NCI-H2107 treated with DMSO at 0.1 percent for 48 hours (cell line): ENCODE measurements around the gene HSD17B1.

Experiments
- DNase-seq: peaks from one replicate; lab custom pipeline; 2025; ENCODE audit not compliant: unreplicated experiment; lab: John Stamatoyannopoulos, UW

The HSD17B1 gene

GRCh38 chr17:42565523-42566214, 12.9 kb downstream of the HSD17B1 start:
- no peak for DNase-seq

- DNase-seq: no peak
Measured at GRCh38 chr17:42566215-42566882, 13.6 kb downstream of the HSD17B1 start.

DNA sequence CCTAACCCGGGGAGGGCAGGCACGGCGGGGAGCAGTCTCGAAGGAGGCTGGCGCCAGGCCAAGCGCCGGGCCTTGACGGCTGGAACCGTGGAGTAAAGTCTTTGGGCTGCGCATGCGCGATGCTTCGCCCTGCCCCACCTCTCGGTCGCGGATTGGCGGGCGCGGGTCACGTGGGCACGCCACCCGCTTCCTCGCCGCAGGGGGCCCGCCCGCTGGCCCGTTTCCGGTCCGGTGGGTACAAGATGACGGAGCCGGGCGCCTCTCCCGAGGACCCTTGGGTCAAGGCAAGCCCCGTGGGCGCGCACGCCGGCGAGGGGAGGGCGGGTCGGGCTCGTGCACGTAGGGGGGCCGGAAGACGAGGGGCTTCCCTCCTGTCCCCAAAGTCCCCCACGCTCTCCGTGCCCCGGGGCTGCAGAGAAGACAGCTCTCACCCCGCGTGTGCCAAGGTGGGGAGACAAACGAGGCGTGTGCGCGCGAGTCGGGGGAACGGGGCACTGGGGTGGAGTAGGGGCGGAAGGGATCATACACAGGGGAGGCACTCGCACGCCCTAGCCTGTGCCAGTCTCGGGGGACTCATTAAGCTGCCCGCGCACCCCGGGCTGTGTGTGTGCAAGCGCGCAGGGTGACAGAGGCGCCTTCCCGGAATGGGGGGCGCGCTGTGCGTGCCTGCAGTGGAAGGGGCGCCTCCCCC, 14.3 kb downstream of the HSD17B1 start, which contains the start of gene MLX:
Gene MLX (plus strand): TSS at position 218 of the 691 bp plus-strand sequence. CDS start 25 bp downstream, at position 243.
- DNase-seq: peak; percentile 90

DNA sequence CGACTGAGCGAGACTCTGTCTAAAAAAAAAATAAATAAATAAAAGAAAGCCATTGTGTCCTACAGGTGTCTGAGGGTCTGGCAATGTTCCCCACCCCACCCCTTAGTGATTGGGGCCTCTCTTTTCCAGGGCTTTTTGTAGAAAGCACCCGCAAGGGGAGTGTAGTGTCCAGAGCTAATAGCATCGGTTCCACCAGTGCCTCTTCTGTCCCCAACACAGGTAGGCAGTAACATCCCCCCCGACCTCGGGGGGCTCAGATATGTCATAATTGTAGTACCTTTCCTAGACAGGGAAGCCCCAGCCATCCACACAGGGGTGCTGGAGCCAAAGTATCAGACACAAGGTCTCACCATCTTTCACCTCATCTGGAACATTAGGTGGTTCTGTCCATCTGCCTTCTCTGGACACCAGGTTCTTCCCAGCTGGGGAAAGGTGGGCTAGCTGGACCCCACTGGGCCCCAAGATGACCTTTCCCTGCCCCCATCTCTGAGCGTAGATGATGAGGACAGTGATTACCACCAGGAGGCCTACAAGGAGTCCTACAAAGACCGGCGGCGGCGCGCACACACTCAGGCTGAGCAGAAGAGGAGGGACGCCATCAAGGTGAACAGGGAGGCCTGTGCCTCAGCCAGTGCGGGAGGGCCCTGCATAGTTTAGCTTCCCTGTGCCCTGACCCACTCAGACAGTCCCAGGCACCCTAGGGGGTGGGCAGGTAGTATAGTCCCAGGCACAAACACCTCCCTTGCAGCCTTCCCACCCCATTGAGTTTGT, 15.8 kb downstream of the HSD17B1 start:
- no peak for DNase-seq

DNA sequence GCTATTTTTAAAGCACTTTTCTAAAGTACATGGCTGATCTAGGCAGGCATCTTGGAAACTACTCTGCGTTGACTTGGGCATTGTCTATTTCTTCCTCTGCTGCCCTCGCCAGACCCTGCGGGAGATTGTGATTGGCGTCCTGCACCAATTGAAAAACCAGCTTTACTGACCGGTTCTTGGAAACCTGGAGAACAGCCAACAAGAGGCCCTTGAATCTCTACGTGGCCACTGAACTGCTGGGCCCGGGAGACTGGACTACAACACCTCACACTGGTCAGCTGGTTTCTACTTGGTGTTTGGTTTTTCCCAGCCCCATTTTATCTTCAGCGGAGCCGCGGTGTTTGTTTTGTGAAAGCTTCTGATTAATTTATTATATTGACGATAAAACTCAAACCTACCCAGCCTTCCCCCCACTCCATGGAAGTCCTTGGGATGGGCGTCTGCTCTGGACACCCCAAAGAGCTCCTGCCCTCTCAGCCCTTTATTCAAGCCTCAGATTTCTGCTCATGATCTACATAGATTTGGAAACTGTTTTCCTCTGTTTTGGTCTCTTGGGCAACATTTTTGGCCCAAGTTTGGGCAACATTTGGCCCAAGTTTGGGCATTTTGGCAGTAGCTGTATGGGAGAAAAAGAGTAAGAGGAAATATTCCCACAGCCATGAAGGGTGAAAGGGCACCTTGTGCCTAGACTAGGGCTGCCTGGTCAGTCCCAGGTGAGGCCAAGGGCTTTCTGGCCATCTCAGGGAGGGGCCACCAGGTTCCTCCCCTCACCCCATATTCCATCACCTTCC, 18.9 kb downstream of the HSD17B1 start:
- no peak for DNase-seq

DNA sequence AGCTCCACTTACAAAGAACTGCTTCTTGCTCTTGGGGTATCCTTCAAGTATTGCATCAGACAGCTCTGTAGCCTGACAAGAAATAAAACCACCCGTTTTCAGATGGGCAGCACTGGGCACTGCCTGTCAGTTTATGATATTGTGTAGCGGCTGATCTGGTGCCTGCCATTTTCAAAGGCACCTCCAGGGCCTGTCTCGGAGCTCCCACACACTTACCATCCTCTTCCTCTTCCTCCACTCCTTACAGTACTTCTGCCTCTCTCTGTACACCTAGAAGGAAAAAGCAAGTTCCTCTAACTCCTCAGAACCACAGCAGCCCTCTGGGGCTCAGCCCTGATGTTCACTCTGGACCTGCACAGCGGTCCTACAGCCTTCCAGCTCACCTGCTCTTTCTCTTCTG, 20.4 kb downstream of the HSD17B1 start:
- no peak for DNase-seq

GRCh38 chr17:42574463-42574862, 21.7 kb downstream of the HSD17B1 start:
- DNase-seq: no peak

- no peak for DNase-seq
Measured at GRCh38 chr17:42577140-42577531, 24.4 kb downstream of the HSD17B1 start.

DNA sequence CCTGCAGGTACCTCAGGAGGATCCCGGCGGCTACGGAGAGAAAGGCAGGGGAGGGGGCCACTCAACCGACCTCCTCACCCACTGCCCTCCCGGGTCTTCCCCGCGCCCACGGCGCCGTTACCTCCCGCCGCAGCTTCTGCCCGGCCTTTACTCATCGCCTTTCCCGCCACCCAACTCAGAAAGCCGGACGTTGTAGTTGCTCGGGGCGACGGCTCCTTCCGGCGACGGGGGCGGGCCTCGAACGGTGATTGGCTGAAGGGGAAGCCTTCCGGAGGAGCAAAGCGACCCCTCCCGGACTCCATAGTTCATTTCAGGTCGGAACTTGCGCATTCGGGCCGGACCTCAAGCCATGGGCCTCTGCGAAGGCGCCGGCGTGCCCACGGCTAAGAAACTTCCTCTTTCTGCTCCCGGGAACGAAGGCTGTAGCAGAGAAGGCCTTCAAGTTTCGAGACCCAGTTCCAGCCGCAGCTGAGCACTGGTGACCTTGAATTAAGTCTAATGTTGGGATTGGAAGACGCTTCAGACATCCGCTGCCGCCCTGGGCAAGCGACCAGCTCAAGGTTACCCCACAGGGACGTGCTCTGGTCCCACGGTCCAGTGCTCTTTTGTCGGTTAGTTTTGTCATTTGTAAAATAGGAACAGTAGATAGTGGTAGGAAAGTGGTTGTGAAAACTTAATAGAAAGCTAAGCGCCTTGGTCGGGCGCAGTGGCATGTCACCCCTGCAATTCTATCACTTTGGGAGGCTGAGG, 25.0 kb downstream of the HSD17B1 start, which contains the start of gene PSMC3IP:
Gene PSMC3IP (minus strand): TSS at position 198 of the 750 bp plus-strand sequence. CDS start 43 bp downstream, at position 155.
- DNase-seq: peak; percentile 88

DNA sequence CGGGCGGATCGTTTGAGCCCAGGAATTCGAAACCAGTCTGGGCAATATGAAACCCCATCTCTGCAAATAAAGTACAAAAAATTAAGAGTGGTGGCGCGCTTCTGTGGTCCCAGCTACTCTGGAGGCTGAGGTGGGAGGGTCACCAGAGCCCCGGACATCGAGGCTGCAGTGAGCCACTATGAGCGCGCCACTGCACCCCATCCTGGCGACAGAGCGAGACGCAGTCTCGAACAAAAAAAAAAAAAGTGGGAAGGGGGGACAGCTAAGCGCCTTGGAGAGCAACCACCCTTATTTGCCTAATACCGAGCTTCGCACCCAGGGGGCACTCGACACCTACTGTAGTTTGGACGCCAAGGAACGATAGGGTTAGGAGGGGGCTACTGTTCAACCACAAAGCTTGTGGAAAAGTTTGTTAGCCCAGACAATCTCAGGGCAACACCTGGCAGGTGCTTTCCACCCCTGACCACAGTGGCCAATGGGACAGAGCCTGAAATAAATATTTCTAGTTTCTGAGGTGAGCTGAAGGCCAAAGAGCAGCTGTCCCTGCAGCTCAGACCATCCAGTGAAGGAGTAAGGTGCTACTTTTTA, 25.7 kb downstream of the HSD17B1 start:
- peak; percentile 78 for DNase-seq

- DNase-seq: no peak
Measured at GRCh38 chr17:42579794-42580551, 27.2 kb downstream of the HSD17B1 start.

DNA sequence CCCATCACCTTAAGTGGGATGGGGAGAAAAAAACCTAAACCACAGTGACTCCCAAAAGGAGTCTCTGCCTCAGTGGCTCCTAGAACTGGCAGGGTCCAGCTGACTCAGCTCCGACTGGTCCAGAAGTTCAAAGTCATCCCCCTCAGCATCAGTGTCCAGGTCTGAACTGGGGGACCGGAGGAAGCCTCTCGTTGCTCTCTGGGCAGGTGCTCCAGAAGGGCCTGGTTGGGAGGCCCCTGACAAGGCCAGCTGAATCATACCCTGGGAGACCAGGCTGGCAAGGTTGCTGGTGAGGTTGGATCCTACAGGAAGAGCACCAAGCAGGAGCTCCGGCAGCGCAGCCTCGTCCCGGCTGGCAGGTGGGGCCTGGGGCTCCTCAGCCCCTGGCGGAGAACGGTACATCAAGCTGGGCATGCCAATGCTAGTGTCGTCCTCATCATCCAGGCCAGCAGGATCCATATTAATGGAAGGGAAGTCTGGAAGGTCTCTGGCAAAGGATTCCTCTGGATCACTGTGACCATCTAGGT, 29.1 kb downstream of the HSD17B1 start:
- DNase-seq: no peak

GRCh38 chr17:42584880-42585279, 32.2 kb downstream of the HSD17B1 start:
- DNase-seq: no peak

- DNase-seq: no peak
Measured at GRCh38 chr17:42585353-42585752, 32.6 kb downstream of the HSD17B1 start.

DNA sequence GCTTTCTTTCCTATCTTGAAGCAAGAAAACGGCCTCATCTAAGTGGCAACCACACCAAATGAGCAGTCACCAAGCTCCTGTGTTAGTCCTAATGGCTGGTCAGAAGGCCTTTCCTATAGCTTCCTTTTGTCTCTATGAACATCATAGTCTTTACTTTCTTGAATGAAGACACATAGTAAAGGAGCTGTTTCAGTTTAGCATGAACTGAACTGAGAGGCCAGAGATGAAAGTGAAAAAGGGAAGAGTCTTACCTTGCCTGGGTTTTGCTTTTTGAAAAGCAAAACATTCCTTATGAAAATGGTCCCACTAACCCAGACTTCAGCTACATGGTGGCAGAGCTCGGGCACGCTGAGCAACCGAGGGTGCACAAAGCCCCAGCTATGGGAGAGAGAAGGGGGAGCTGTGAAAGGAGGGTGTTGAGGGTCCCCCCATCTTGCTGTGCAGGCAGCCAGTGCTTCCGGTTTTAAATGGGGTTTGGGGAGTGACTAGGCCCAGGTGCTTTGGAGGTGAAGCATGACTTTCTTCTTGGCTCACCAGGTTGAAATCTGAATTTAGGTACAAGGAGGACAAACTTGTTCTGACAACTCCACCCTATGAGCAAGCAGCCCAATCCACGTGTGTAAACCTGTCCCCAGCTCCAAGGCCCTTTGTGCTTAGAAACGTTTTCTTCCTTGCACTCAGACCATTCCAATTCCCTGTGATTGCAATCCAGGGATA, 33.9 kb downstream of the HSD17B1 start:
- DNase-seq: no peak

GRCh38 chr17:42590886-42591285, 38.2 kb downstream of the HSD17B1 start:
- no peak for DNase-seq

DNA sequence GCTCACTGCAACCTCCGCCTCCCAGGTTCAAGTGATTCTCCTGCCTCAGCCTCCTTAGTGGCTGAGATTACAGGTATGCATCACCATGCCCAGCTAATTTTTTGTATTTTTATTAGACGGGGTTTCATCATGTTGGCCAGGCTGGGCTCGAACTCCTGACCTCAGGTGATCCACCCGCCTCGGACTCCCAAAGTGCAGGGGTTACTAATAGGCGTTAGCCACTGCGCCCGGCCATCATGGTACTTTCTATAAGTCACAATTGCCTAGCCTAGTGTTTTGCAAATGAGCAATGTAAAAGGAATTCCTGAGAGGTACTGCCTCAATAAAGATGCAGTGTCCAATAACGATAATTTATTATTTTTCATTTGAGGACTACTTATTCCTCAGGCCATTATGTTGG, 38.7 kb downstream of the HSD17B1 start:
- DNase-seq: no peak

- DNase-seq: no peak
Measured at GRCh38 chr17:42596386-42596785, 43.7 kb downstream of the HSD17B1 start.
